ENCODE results near the gene HSD17B1.

- TF ChIP-seq CTCF (IDR thresholded peaks at IDR 0.05; ENCODE audit: insufficient read depth, low read length, poor library complexity, severe bottlenecking) (no peak), EZH2phosphoT487 (conservative IDR thresholded peaks at IDR 0.05; ENCODE audit: low read length) (no peak)
These were observed 43.7 kb downstream of the HSD17B1 start for GRCh38 chr17:42596386-42596785.
